DND-41 (cell line): ENCODE results near the gene GHITM.

Experiments used
- ATAC-seq: fragments of 200-7000 bp; cut with Tn5 transposase; 3 replicates; pipeline ENCODE4 v1.9.1; 2021; ENCODE audit warnings: low read depth; ENCODE audit not compliant: insufficient read depth
- DNase-seq: peaks from one replicate; pipeline ENCODE4 v3.0.0-alpha.2; 2020
- H2AFZ ChIP-seq: 2 replicates; pipeline ENCODE4 v1.6.0; 2012; ENCODE audit warnings: low read depth, low read length
- H3K27ac ChIP-seq: 2 replicates; pipeline ENCODE4 v1.5.1; 2012; ENCODE audit warnings: low read length, inconsistent platforms
- H3K27me3 ChIP-seq: fragments of 200-600 bp; sonication (generic); 2 replicates; pipeline ENCODE4 v1.6.0; 2012; ENCODE audit warnings: low read length, mild to moderate bottlenecking, inconsistent platforms; ENCODE audit not compliant: insufficient read depth, poor library complexity
- H3K36me3 ChIP-seq: 2 replicates; pipeline ENCODE4 v1.5.1; 2012; ENCODE audit warnings: low read length, inconsistent platforms; ENCODE audit not compliant: insufficient read depth
- H3K4me1 ChIP-seq: 2 replicates; pipeline ENCODE4 v1.5.1; 2012; ENCODE audit warnings: mild to moderate bottlenecking, low read length; ENCODE audit not compliant: insufficient read depth
- H3K4me2 ChIP-seq: 2 replicates; pipeline ENCODE4 v1.6.0; 2012; ENCODE audit warnings: mild to moderate bottlenecking, moderate library complexity, low read length, inconsistent platforms; ENCODE audit not compliant: insufficient read depth
- H3K4me3 ChIP-seq, 2 experiments: fragments of 200-600 bp in 1 of 2; shearing (Covaris generic) in 1 of 2; 2 replicates each; pipeline ENCODE4 v1.5.1; 2012 to 2016; ENCODE audit warnings: inconsistent platforms in 2 of 2, low read length in 2 of 2, mild to moderate bottlenecking in 2 of 2, low read depth in 1 of 2, moderate library complexity in 1 of 2
- H3K79me2 ChIP-seq: 2 replicates; pipeline ENCODE4 v1.6.0; 2012; ENCODE audit warnings: low read length, inconsistent platforms; ENCODE audit not compliant: insufficient read depth
- H3K9ac ChIP-seq: 2 replicates; pipeline ENCODE4 v1.6.0; 2012; ENCODE audit warnings: low read depth, mild to moderate bottlenecking, inconsistent platforms, low read length, moderate library complexity
- H3K9me3 ChIP-seq: 2 replicates; pipeline ENCODE4 v1.5.1; 2012; ENCODE audit warnings: low read length, moderate library complexity, mild to moderate bottlenecking, inconsistent platforms; ENCODE audit not compliant: insufficient read depth, severe bottlenecking
- H4K20me1 ChIP-seq: 2 replicates; pipeline ENCODE4 v1.6.0; 2012; ENCODE audit warnings: low read length; ENCODE audit not compliant: insufficient read depth
- CTCF ChIP-seq: IDR thresholded peaks from 2 replicates; pipeline ENCODE4 v1.5.1; 2012; ENCODE audit warnings: borderline replicate concordance, low read length, moderate library complexity, mild to moderate bottlenecking; ENCODE audit not compliant: poor library complexity, severe bottlenecking; ENCODE audit errors: extremely low read depth
- EZH2 ChIP-seq: IDR thresholded peaks from 3 replicates; pipeline ENCODE4 v1.6.1; 2012; ENCODE audit warnings: borderline replicate concordance, low read depth, mild to moderate bottlenecking, moderate library complexity, low read length, inconsistent platforms; ENCODE audit not compliant: severe bottlenecking

Gene GHITM

GRCh38 chr10:84196941-84197340, 57.6 kb downstream of the GHITM start:
- no peak overlapping the region for H3K9ac ChIP-seq
- H3K79me2 ChIP-seq = no peaks in the 10 kb centered on the region
- H3K4me2 ChIP-seq = no peak overlapping the region
- DNase-seq = no peak
- no peak overlapping the region for H3K27ac ChIP-seq
- H4K20me1 ChIP-seq = no peaks in the 10 kb centered on the region; the same call in 1 of the 2 replicates
- H2AFZ ChIP-seq = no peak overlapping the region
- no peak for ATAC-seq
- no peak for TF ChIP-seq CTCF
- no peak for TF ChIP-seq EZH2
- peaks cover 4% of the 10 kb centered on the region; the same call in 1 of the 2 replicates for H3K4me1 ChIP-seq
- no peak overlapping the region for H3K4me3 ChIP-seq
- H3K27me3 ChIP-seq = peaks cover 6% of the 10 kb centered on the region
- H3K9me3 ChIP-seq = no peaks in the 10 kb centered on the region
- no peaks in the 10 kb centered on the region for H3K36me3 ChIP-seq

- ATAC-seq (no peak), DNase-seq (no peak)
- Histone ChIP-seq H3K36me3 (no peaks in the 10 kb centered on the region), H3K79me2 (no peaks in the 10 kb centered on the region), H3K9ac (no peak overlapping the region), H3K4me3 (no peak overlapping the region), H3K27me3 (peaks cover 5% of the 10 kb centered on the region), H3K27ac (no peak overlapping the region), H2AFZ (no peak overlapping the region), H3K9me3 (no peaks in the 10 kb centered on the region), H4K20me1 (no peaks in the 10 kb centered on the region; the same call in 1 of the 2 replicates), H3K4me1 (peaks cover 4% of the 10 kb centered on the region; the same call in 1 of the 2 replicates), H3K4me2 (no peak overlapping the region)
- TF ChIP-seq CTCF (no peak), EZH2 (no peak)
These were observed 58.3 kb downstream of the GHITM start for GRCh38 chr10:84197643-84198042.

- Histone ChIP-seq H3K27me3 (peaks cover 5% of the 10 kb centered on the region), H2AFZ (no peak overlapping the region), H3K9me3 (no peaks in the 10 kb centered on the region), H3K9ac (no peak overlapping the region), H3K36me3 (no peaks in the 10 kb centered on the region), H3K4me1 (peaks cover 4% of the 10 kb centered on the region; the same call in 1 of the 2 replicates), H3K79me2 (no peaks in the 10 kb centered on the region), H4K20me1 (no peaks in the 10 kb centered on the region; the same call in 1 of the 2 replicates), H3K27ac (no peak overlapping the region), H3K4me2 (no peak overlapping the region), H3K4me3 (no peak overlapping the region)
- ATAC-seq = no peak
- TF ChIP-seq EZH2 (no peak), CTCF (no peak)
- no peak for DNase-seq
These were observed 59.1 kb downstream of the GHITM start for GRCh38 chr10:84198206-84198915.
